Endothelial cell (in vitro differentiated cells): Measurements from ENCODE around the gene CMTR2. TPM values are rescaled to one million over a fixed set of nuclear protein-coding genes. Genes with fewer than 3 reads are reported as not detected.
"Not testable (repeated sequence)": the region's sequence is repeated elsewhere in the genome, so short reads cannot be mapped to it uniquely, and the experiment has no call there.

Source experiments
- DNase-seq: peaks from one replicate; pipeline ENCODE4 v3.0.0; 2021; ENCODE audit warnings: low spot score
- H3K27ac Mint-ChIP-seq: one replicate; pipeline ENCODE4 v1.8.0; 2021; ENCODE audit warnings: mixed read lengths, inconsistent platforms; ENCODE audit not compliant: unreplicated experiment
- H3K27me3 Mint-ChIP-seq: one replicate; pipeline ENCODE4 v1.8.0; 2021; ENCODE audit warnings: mild to moderate bottlenecking, moderate library complexity, mixed read lengths, inconsistent platforms; ENCODE audit not compliant: unreplicated experiment
- H3K36me3 Mint-ChIP-seq: one replicate; pipeline ENCODE4 v1.8.0; 2021; ENCODE audit warnings: mild to moderate bottlenecking, low read depth, mixed read lengths, inconsistent platforms; ENCODE audit not compliant: unreplicated experiment
- H3K4me1 Mint-ChIP-seq: one replicate; pipeline ENCODE4 v1.8.0; 2021; ENCODE audit warnings: mild to moderate bottlenecking, mixed read lengths, inconsistent platforms; ENCODE audit not compliant: unreplicated experiment
- H3K4me3 Mint-ChIP-seq: one replicate; pipeline ENCODE4 v1.8.0; 2021; ENCODE audit warnings: mild to moderate bottlenecking, mixed read lengths, inconsistent platforms; ENCODE audit not compliant: unreplicated experiment
- H3K9me3 Mint-ChIP-seq: one replicate; pipeline ENCODE4 v1.8.0; 2021; ENCODE audit warnings: mixed read lengths, inconsistent platforms; ENCODE audit not compliant: unreplicated experiment
- total RNA-seq: library from RNA; stranded (reverse); fragmentation: NEBNext Ultra II Directional; extraction: Animal tissue kit (Norgen Biotek cat#: 25700); gene quantifications from one replicate; pipeline ENCODE4 v1.2.1, GENCODE V29; 2021; ENCODE audit not compliant: unreplicated experiment
- TF ChIP-seq, protein P1 (sequence below): fragments of 200-600 bp; sonication (generic); IDR thresholded peaks from one replicate; pipeline ENCODE4 v1.5.0; 2021; ENCODE audit warnings: antibody characterized with exemption; ENCODE audit not compliant: unreplicated experiment

The CMTR2 gene
- total RNA-seq, 1 donor from 2014 or later = 26.7 TPM

DNA sequence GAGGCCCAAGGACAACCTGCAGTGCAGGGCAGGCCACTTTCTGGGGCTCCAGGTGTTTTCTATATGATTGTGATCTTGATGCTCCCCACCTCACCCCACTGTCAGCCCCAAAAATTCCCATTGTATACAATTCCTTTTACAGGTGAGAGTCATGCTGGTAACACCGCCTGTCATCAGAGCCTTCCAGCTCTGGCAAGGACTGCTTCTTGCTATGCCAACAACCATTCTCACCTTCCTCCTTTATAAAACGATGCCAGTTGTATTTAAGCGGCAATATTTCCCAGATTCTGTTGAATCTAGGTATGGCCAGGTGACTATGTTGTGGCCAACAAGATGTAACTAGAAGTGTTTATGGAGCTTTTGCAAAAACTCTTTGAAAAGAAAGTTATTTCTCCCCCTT lies 38.9 kb upstream of the CMTR2 start:
- TF ChIP-seq, protein P1, sequence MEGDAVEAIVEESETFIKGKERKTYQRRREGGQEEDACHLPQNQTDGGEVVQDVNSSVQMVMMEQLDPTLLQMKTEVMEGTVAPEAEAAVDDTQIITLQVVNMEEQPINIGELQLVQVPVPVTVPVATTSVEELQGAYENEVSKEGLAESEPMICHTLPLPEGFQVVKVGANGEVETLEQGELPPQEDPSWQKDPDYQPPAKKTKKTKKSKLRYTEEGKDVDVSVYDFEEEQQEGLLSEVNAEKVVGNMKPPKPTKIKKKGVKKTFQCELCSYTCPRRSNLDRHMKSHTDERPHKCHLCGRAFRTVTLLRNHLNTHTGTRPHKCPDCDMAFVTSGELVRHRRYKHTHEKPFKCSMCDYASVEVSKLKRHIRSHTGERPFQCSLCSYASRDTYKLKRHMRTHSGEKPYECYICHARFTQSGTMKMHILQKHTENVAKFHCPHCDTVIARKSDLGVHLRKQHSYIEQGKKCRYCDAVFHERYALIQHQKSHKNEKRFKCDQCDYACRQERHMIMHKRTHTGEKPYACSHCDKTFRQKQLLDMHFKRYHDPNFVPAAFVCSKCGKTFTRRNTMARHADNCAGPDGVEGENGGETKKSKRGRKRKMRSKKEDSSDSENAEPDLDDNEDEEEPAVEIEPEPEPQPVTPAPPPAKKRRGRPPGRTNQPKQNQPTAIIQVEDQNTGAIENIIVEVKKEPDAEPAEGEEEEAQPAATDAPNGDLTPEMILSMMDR = no peak
- no peaks in the 10 kb centered on the region for H3K36me3 Mint-ChIP-seq
- DNase-seq = no peak
- H3K9me3 Mint-ChIP-seq = no peaks in the 10 kb centered on the region
- H3K27me3 Mint-ChIP-seq = peaks cover 7% of the 10 kb centered on the region
- no peaks in the 10 kb centered on the region for H3K4me1 Mint-ChIP-seq
- no peak overlapping the region for H3K4me3 Mint-ChIP-seq
- no peak overlapping the region for H3K27ac Mint-ChIP-seq

DNA sequence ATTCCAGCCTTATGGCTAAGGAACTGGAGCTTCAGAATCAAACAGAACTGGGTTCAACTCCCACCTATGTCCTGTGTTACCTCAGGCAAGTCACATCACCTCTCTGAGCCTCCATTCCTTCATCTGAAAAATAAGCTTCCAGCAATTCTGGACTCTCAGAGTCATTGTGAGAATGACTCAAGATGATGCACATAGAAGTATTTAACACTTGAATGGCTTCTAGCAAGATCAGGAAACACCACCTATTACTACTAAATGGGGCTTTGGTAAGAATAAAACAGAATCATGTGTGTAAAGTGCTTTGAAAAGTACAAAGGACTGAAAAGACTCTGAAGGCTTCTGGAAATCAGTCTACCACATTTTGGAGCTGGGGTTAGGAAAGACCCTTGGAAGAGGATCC lies 38.5 kb upstream of the CMTR2 start:
- no peak for DNase-seq
- H3K9me3 Mint-ChIP-seq = no peaks in the 10 kb centered on the region
- no peak overlapping the region for H3K27ac Mint-ChIP-seq
- H3K27me3 Mint-ChIP-seq = peaks cover 7% of the 10 kb centered on the region
- no peaks in the 10 kb centered on the region for H3K36me3 Mint-ChIP-seq
- no peaks in the 10 kb centered on the region for H3K4me1 Mint-ChIP-seq
- no peak overlapping the region for H3K4me3 Mint-ChIP-seq
- TF ChIP-seq, protein P1 = no peak

DNA sequence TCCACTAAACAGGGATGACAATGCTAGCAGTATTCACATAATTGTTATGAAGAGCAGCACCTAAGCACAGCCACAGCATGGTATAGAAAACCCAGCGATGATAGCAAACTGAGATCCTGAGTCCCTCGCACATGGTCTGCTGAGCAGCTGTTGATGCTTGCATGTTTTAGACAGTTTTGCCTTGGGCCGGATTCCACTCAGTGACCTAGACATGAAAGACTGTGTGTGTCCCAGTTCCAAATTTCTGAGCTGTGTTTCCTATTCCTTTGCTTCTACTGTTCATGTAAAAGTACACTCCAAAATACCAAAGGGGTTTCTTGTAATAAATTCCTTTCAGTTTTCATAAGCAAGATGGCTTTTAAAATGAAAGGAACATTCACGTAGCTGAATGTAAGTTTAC lies 30.8 kb upstream of the CMTR2 start:
- Mint-ChIP-seq H3K27ac (no peak overlapping the region), H3K27me3 (no peaks in the 10 kb centered on the region), H3K9me3 (no peaks in the 10 kb centered on the region), H3K36me3 (no peaks in the 10 kb centered on the region), H3K4me1 (no peaks in the 10 kb centered on the region), H3K4me3 (no peak overlapping the region)
- TF ChIP-seq, protein P1 = no peak
- no peak for DNase-seq

DNA sequence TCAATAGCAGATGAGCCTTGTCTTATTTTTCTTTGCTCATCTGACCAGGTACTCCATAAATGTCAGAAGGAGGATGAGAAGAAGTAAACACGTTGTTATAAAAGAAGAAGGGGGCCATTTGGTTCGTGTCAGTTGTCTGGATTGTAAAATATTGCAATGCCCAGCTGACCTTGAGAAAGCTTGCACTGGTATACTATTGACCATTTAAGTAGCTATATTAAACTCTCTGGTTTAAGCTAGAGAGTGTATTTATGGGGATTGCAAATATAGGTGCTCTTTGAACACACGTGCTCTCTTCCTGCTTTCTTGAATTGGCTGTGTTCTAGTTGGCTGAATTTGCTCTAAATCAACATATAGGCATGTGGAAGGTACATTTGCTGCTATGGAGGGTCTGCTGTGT lies 26.1 kb upstream of the CMTR2 start:
- Mint-ChIP-seq H3K27me3 (no peaks in the 10 kb centered on the region), H3K9me3 (no peaks in the 10 kb centered on the region), H3K36me3 (no peaks in the 10 kb centered on the region), H3K4me1 (peaks cover 6% of the 10 kb centered on the region), H3K27ac (no peak overlapping the region), H3K4me3 (no peak overlapping the region)
- DNase-seq = no peak
- TF ChIP-seq, protein P1 = no peak

DNA sequence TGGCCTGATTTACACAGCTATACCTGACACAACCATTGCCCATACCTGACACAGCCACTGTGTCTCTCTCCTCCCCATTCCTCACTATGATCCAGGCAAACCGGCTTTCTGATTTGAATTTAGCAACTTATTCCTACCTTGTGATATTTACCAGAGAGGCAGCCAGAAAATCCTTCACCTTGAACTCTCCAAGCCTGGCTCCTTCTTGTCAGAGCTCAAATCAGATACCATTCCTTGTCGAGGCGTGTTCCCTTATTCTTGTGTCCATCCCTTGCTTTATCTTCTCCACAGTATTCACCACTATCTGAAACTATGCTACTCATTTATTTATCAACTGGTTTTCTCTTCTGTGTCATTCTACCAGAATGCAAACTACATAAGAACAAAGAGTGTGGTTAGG lies 24.4 kb upstream of the CMTR2 start:
- not testable (repeated sequence) for H3K27me3 Mint-ChIP-seq, H3K9me3 Mint-ChIP-seq, H3K27ac Mint-ChIP-seq, H3K4me3 Mint-ChIP-seq, H3K36me3 Mint-ChIP-seq, H3K4me1 Mint-ChIP-seq, DNase-seq

DNA sequence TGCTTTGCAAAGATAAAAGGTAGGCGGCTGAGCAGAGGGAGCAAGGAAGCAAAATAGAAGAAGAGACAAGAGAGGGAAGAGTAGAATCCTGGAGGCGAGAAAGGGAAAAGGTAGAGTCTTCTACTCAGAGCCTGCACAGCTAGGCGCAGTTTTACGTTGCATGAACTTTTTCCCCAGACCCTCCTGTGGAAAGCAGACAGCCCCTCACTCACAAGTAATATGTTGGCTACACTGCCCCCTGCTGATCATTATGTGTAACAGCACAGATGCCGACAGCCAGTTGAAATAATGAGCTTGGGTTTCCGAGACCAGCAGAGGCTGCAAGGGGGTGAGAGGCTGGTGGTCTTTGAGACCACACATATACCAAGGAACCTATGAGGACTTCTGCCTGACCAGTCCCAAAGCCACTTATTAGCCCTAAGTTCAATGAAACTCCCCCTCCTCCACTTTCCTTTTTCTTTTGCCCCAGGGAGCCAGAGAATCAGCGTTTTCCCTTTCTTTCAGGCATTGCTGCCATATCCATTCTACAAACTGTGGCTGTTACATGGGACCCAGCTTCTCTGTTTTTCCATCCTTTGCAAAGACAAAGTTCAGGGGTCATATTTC lies 22.5 kb upstream of the CMTR2 start:
- Mint-ChIP-seq H3K27me3 (peaks cover 1% of the 10 kb centered on the region), H3K9me3 (no peaks in the 10 kb centered on the region), H3K36me3 (no peaks in the 10 kb centered on the region), H3K27ac (no peak overlapping the region), H3K4me1 (peaks cover 6% of the 10 kb centered on the region), H3K4me3 (no peak overlapping the region)
- DNase-seq = peak; percentile 58
- TF ChIP-seq, protein P1 = peak; percentile 99
